ENCODE results near the gene SRSF10. TPM values are rescaled to one million over a fixed set of nuclear protein-coding genes. Genes with fewer than 3 reads are reported as not detected.
"Not testable (repeated sequence)": the region's sequence is repeated elsewhere in the genome, so short reads cannot be mapped to it uniquely, and the experiment has no call there.

The SRSF10 gene
- total RNA-seq, 1 experiment from 2014 or later, result 125 TPM

- no peak for DNase-seq (ENCODE audit: low read depth)
These were observed 17.7 kb upstream of the SRSF10 start for GRCh38 chr1:23997812-23998211.

GRCh38 chr1:23996700-23997229, 16.6 kb upstream of the SRSF10 start:
- DNase-seq (ENCODE audit: low read depth), result no peak

GRCh38 chr1:23995431-23995837, 15.3 kb upstream of the SRSF10 start:
- DNase-seq (ENCODE audit: low read depth), result no peak

GRCh38 chr1:23992011-23992410, 11.9 kb upstream of the SRSF10 start:
- not testable (repeated sequence) for DNase-seq (ENCODE audit: low read depth)

- no peak for DNase-seq (ENCODE audit: low read depth)
These were observed 9.1 kb upstream of the SRSF10 start for GRCh38 chr1:23989263-23989662.

GRCh38 chr1:23987038-23987437, 6.9 kb upstream of the SRSF10 start:
- not testable (repeated sequence) for DNase-seq (ENCODE audit: low read depth)

GRCh38 chr1:23984417-23985186, 4.5 kb upstream of the SRSF10 start:
- peak; percentile 53 for DNase-seq (ENCODE audit: low read depth)

GRCh38 chr1:23980728-23981070, 572 bp upstream of the SRSF10 start:
- peak; percentile 87 for DNase-seq (ENCODE audit: low read depth)

GRCh38 chr1:23979387-23979880, 693 bp downstream of the SRSF10 start:
- no peak for DNase-seq (ENCODE audit: low read depth)

- DNase-seq (ENCODE audit: low read depth), result no peak
These were observed 1.3 kb downstream of the SRSF10 start for GRCh38 chr1:23978805-23979204.

- no peak for DNase-seq (ENCODE audit: low read depth)
These were observed 2.3 kb downstream of the SRSF10 start for GRCh38 chr1:23977854-23978191.

GRCh38 chr1:23977187-23977853, 2.8 kb downstream of the SRSF10 start:
- DNase-seq (ENCODE audit: low read depth), result no peak

GRCh38 chr1:23967871-23968270, 12.3 kb downstream of the SRSF10 start:
- no peak for DNase-seq (ENCODE audit: low read depth)

GRCh38 chr1:23966973-23967493, 13.1 kb downstream of the SRSF10 start:
- DNase-seq (ENCODE audit: low read depth), result no peak

- DNase-seq (ENCODE audit: low read depth), result no peak
These were observed 15.1 kb downstream of the SRSF10 start for GRCh38 chr1:23964790-23965740.

GRCh38 chr1:23964235-23964668, 15.9 kb downstream of the SRSF10 start:
- no peak for DNase-seq (ENCODE audit: low read depth)

- DNase-seq (ENCODE audit: low read depth), result no peak
These were observed 16.4 kb downstream of the SRSF10 start for GRCh38 chr1:23963617-23964234.

GRCh38 chr1:23960291-23961020, 19.7 kb downstream of the SRSF10 start:
- no peak for DNase-seq (ENCODE audit: low read depth)

- peak; percentile 99 for DNase-seq (ENCODE audit: low read depth)
These were observed 20.5 kb downstream of the SRSF10 start, which contains the start of gene PNRC2 for GRCh38 chr1:23959461-23960290. TSS of gene PNRC2 (plus strand) at chr1:23959828. CDS start at chr1:23961458, 1,630 bp downstream.
